ENCODE data around the gene LMNTD1. TPM values are rescaled to one million over a fixed set of nuclear protein-coding genes. Genes with fewer than 3 reads are reported as not detected.

The LMNTD1 gene
- total and polyA plus RNA-seq, 8 donors, result 0.22 to 0.70 (median 0.46) TPM; not detected in 4

DNA sequence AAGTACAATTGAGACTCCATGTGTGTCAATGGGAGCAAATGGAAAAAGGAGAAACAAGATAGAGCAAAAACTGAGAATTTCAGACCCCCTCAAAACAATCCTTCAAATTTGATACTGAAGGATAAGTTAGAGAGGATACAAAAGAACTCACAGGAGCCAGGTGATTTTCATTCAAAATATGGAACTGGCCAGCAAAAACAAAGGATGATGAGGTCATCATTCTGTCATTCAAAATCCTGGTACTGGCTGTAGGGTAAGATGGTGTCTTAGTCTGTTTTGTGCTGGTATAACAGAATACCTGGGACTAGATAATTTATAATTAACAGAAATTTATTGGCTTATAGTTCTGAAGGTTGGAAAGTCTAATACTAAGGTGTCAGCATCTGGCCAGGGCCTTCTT lies 80.6 kb downstream of the LMNTD1 start:
- Histone ChIP-seq H3K4me3 (no peak overlapping the region), H3K4me1 (no peaks in the 10 kb centered on the region), H3K36me3 (no peaks in the 10 kb centered on the region), H3K27me3 (no peaks in the 10 kb centered on the region), H3K9me3 (no peaks in the 10 kb centered on the region), H3K27ac (no peak overlapping the region)
- intact Hi-C loops (cut with DNase I), result no loop called here
- TF ChIP-seq CTCF (IDR thresholded peaks at IDR 0.05), result no peak
- DNase-seq (no peak), FAIRE-seq (no peak), ATAC-seq (no peak)

DNA sequence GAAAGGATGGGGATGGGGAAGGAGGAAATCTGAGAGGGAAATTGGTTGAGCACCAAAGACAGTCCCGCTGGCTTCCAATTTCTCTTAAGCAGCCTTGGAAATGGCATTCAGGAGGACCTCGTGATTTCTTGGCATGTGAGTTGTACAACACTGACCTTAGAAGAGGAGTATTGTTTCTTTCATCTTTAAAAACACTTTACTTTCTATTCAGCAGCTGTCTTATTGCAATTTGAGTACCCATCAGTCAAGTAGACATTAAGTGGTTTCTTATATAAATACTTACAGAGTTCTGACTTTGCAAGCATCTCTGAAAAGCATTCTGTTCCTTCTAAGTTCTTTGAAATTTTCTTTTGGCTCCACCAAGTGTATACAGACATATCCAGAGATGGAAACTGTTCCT lies 83.2 kb downstream of the LMNTD1 start:
- Histone ChIP-seq H3K27me3 (no peaks in the 10 kb centered on the region), H3K27ac (no peak overlapping the region), H3K4me3 (no peak overlapping the region), H3K36me3 (no peaks in the 10 kb centered on the region), H3K9me3 (no peaks in the 10 kb centered on the region), H3K4me1 (no peaks in the 10 kb centered on the region)
- intact Hi-C loops (cut with DNase I), result no loop called here
- TF ChIP-seq CTCF (IDR thresholded peaks at IDR 0.05), result no peak
- FAIRE-seq (no peak), DNase-seq (no peak), ATAC-seq (no peak)
- WGBS, 2 donors, result 46 to 61% methylated on average over 2 of the region's 2 CpGs

DNA sequence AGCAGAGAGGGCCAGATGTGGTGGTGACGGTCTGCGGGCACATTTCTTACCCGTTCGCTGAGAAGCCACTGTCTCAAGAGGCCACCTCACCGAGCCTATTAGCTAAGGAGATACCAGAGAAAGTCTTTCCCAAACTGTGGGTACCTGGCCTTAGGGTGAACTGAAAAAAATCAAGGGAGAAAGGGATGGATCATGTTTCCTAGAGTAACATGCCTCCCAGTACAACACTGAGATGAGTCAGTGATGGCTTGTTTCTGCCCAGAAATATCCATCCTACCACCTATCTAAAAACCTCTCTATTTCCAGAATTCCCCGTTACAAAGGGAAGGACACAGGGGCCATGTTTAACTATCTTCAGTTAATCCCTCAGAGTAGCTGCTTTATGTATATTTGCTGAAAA lies 83.7 kb downstream of the LMNTD1 start:
- intact Hi-C loops (cut with DNase I), result no loop called here
- TF ChIP-seq CTCF (IDR thresholded peaks at IDR 0.05), result no peak
- 78 to 87% methylated on average over 6 of the region's 6 CpGs for WGBS, 2 donors
- no peak overlapping the region for H3K27ac ChIP-seq
- H3K36me3 ChIP-seq, result no peaks in the 10 kb centered on the region
- no peak overlapping the region for H3K4me3 ChIP-seq
- ATAC-seq (no peak), DNase-seq (no peak), FAIRE-seq (no peak)
- no peaks in the 10 kb centered on the region for H3K27me3 ChIP-seq
- no peaks in the 10 kb centered on the region for H3K9me3 ChIP-seq
- no peaks in the 10 kb centered on the region for H3K4me1 ChIP-seq

- DNase-seq, result no peak
- no peaks in the 10 kb centered on the region for H3K36me3 ChIP-seq
- no peak for TF ChIP-seq CTCF (IDR thresholded peaks at IDR 0.05)
- no peak for ATAC-seq
- no peak for FAIRE-seq
- H3K27me3 ChIP-seq, result no peaks in the 10 kb centered on the region
- no peak overlapping the region for H3K27ac ChIP-seq
- no peak overlapping the region for H3K4me3 ChIP-seq
- no peaks in the 10 kb centered on the region for H3K4me1 ChIP-seq
- no peaks in the 10 kb centered on the region for H3K9me3 ChIP-seq
- 94% methylated on average over 8 of the region's 8 CpGs for WGBS, 2 donors
- intact Hi-C loops (cut with DNase I), result no loop called here
These were observed 89.6 kb downstream of the LMNTD1 start for GRCh38 chr12:25463521-25463920.

DNA sequence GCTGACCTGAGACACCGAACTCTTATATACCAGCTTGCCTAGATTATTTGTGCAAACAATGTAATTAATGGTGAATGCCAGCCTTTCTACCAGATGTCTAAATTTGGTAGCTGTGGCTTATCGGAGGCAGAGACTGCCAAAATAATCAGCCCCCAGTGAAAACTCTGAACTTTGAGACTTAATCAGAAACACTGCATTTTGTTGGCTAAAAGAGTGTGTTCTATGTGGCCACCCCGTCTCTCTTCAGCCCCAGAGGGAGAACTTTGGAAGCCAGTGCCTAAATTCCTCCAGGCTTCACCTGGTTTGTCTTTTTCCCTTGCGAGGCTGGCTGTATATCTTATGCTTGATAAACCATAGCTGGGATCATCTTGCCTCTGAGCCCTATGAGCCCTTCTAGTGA lies 90.1 kb downstream of the LMNTD1 start:
- Histone ChIP-seq H3K27ac (no peak overlapping the region), H3K9me3 (no peaks in the 10 kb centered on the region), H3K4me1 (no peaks in the 10 kb centered on the region), H3K27me3 (no peaks in the 10 kb centered on the region), H3K4me3 (no peak overlapping the region), H3K36me3 (no peaks in the 10 kb centered on the region)
- DNase-seq (no peak), FAIRE-seq (no peak), ATAC-seq (no peak)
- whole genome bisulfite sequencing, 2 donors, result 42 to 52% methylated on average over 4 of the region's 4 CpGs
- intact Hi-C loops (cut with DNase I), result no loop called here
- no peak for TF ChIP-seq CTCF (IDR thresholded peaks at IDR 0.05)

Data from pancreas (tissue), 10 donors.